GM19238 (cell line): Measurements from ENCODE around the gene BTBD17.
"Not testable (repeated sequence)": the region's sequence is repeated elsewhere in the genome, so short reads cannot be mapped to it uniquely, and the experiment has no call there.

Experiments used
- DNase-seq: peaks from one replicate; pipeline ENCODE4 v3.0.0; 2011; ENCODE audit warnings: low spot score; ENCODE audit not compliant: insufficient read length

The BTBD17 gene

GRCh38 chr17:74361230-74362068, at the start of gene BTBD17:
Gene BTBD17, minus strand, starts transcription at chr17:74361868. Its CDS starts 49 bp downstream, at chr17:74361819.
- no peak for DNase-seq

GRCh38 chr17:74410001-74410443, 48.4 kb upstream of the BTBD17 start:
- no peak for DNase-seq

- DNase-seq, result no peak
Observed at GRCh38 chr17:74408815-74409214, 47.1 kb upstream of the BTBD17 start.

- DNase-seq, result no peak
Observed at GRCh38 chr17:74408262-74408661, 46.6 kb upstream of the BTBD17 start.

- DNase-seq, result no peak
Observed at GRCh38 chr17:74407384-74407783, 45.7 kb upstream of the BTBD17 start.

GRCh38 chr17:74405311-74405710, 43.6 kb upstream of the BTBD17 start:
- DNase-seq, result not testable (repeated sequence)

GRCh38 chr17:74404789-74405188, 43.1 kb upstream of the BTBD17 start:
- no peak for DNase-seq

GRCh38 chr17:74404218-74404617, 42.5 kb upstream of the BTBD17 start:
- no peak for DNase-seq

GRCh38 chr17:74403512-74404137, 42.0 kb upstream of the BTBD17 start:
- no peak for DNase-seq

GRCh38 chr17:74402048-74402447, 40.4 kb upstream of the BTBD17 start:
- DNase-seq, result no peak

- DNase-seq, result no peak
Observed at GRCh38 chr17:74396567-74396966, 34.9 kb upstream of the BTBD17 start.

- no peak for DNase-seq
Observed at GRCh38 chr17:74394977-74395376, 33.3 kb upstream of the BTBD17 start.

GRCh38 chr17:74394275-74394950, 32.7 kb upstream of the BTBD17 start:
- no peak for DNase-seq

- no peak for DNase-seq
Observed at GRCh38 chr17:74393346-74393942, 31.8 kb upstream of the BTBD17 start.

- no peak for DNase-seq
Observed at GRCh38 chr17:74392848-74393247, 31.2 kb upstream of the BTBD17 start.

GRCh38 chr17:74391771-74392170, 30.1 kb upstream of the BTBD17 start:
- no peak for DNase-seq

GRCh38 chr17:74390680-74391653, 29.3 kb upstream of the BTBD17 start:
- DNase-seq, result no peak

- DNase-seq, result no peak
Observed at GRCh38 chr17:74389937-74390679, 28.4 kb upstream of the BTBD17 start.

GRCh38 chr17:74389084-74389753, 27.6 kb upstream of the BTBD17 start:
- no peak for DNase-seq
